ENCODE results near the gene LTBP1.
"Not testable (repeated sequence)": the region's sequence is repeated elsewhere in the genome, so short reads cannot be mapped to it uniquely, and the experiment has no call there.

The LTBP1 gene

DNA sequence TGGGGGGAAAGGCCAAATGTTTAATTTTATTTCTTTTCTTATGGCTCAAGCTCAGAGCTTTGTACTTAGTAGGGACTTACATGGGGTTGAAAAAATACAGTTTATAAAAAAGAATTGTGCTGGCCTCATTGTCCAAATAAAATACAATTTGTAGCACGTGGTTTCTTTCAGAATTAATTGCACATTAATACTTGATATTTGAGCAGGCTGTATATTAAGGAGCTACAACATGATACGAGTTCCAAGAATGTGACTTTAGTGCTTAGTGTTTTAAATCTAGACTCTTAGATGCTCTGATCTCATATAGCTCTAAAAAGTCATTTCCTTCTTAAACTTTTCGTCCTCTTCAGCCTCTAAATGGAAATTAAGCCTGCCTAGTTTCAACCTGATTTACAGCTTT, 483.3 kb downstream of the LTBP1 start:
- DNase-seq (ENCODE audit: low spot score), result no peak

DNA sequence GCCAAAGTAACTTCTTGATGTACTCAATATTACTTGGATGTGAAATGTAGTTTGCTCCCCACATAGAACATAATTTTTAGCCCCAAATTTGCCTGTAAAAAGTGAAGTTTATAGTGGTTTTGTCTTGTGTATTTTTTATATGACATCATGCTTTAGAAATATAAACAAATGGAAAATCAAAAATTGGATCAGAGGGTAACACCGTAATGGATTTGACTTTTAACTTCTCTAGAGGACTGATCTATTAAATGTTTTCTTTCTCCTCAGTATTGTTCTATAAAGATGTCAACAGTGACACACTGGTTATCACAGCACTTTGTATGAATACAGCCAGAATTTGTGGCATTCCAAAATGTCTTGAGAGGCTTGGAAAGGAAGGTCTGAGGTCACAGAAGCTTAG, 484.1 kb downstream of the LTBP1 start:
- no peak for DNase-seq (ENCODE audit: low spot score)

DNA sequence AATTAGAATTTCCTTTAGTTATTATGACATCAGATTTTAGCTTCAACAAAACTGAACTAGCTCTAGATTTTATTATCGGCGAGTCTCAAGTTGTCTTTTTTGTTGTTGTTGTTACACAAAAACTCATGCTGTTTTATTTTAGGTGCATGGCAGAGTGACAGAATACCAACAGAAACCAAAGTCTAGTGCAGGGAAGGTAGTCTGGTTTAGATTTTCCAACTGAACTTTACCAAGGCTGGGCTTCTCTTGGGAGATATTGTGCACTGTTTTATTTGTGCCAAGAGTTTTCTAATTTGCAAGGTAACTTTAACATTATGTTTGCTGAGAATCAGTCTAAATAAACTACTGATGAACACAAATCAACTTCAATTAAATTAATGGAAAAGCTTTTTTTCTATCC, 486.1 kb downstream of the LTBP1 start:
- DNase-seq (ENCODE audit: low spot score), result no peak

DNA sequence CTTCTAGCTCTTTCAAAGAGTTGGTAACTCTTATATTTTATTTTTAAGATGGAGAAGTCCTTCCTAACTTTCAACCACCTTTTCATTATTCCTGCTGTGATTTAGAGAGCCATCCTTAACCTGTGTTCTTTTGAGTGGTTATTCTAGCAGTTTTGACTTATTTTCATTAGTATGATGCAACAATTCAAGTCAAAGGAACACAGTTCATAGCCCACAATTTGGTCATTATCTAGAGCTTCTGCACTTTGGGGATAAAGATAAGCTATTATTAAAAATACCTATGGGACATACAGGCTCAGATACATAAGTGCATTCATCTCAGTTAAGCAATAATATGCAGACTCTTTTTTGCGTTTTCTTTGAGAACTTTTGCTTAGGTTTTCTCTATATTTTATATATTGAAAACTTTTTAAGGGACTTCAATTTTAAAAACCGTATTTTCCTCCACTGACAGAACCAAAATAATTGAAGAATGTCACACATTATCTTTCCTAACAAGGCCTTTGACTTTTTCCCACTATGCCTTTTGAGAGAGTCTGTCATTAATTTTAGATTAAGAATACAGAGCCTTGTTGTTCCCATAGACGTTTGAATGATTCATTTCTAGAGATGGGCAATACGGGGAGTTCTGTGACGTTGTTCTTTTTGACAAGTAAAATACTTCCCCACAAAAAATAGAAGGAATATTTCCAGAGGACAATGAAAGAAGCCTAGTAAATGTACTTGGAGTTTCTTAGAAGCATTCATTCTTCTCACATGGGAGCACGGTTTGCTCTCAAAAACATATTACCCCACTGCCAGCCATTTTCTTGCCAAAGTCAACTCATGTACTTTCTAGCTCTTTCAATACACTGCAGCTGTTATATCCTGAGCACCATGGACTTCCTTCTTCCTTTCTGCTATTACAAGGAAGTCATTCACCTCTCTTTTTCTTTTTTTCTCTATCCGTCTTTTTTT, 486.8 kb downstream of the LTBP1 start:
- no peak for DNase-seq (ENCODE audit: low spot score)

GRCh38 chr2:33435518-33435917, 488.8 kb downstream of the LTBP1 start:
- DNase-seq (ENCODE audit: low spot score), result no peak

DNA sequence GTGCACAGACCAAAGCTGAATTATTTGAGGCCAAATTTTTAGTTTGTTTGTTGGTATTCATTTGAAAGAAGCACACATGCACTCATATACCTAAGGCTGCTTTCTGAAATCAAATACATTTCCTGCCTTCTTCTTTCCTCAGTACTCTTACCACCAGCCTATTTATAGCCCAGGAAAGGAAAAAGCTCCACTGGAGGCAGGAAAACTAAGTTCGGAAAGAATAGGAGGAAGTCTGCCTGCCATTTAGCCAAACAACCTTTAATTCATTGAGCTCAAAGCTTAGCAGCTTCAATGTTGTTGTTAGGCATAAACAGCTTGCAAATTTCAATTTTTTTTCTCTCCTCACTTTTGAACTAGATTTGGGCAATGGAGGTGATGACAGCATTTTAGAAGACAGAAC, 489.3 kb downstream of the LTBP1 start:
- no peak for DNase-seq (ENCODE audit: low spot score)

- no peak for DNase-seq (ENCODE audit: low spot score)
Observed at GRCh38 chr2:33437297-33437696, 490.5 kb downstream of the LTBP1 start.

GRCh38 chr2:33437815-33438214, 491.1 kb downstream of the LTBP1 start:
- no peak for DNase-seq (ENCODE audit: low spot score)

DNA sequence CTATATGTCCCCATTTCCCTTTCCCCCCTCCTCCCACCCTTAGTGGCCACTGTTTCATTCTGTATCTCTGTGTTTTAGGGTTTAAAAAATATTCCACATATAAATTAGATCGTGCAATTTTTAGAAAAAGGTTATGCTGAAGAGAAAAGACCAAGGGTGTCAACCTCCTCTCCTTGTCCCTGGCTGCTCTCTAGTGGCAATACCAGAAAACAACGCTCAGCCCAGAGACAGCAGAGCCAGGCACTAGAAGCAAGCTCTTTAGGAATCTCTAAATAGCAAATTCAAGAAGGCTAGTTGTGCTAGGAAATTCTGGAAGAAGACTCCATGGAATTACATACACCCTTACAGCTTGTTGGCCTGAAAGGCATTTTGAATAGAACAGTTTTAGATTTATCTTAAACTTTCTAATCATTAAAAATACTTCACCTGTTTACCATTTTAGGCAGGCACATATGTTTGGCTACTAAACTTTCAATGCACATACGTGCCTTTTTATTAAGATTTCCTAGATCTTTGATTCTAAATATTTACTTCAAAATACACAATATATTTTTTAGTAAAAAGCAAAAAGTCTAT, 494.6 kb downstream of the LTBP1 start:
- DNase-seq (ENCODE audit: low spot score), result peak; percentile 70

- DNase-seq (ENCODE audit: low spot score), result not testable (repeated sequence)
Observed at GRCh38 chr2:33442052-33442451, 495.3 kb downstream of the LTBP1 start.

GRCh38 chr2:33442528-33443079, 495.9 kb downstream of the LTBP1 start:
- DNase-seq (ENCODE audit: low spot score), result no peak

GRCh38 chr2:33443274-33443829, 496.6 kb downstream of the LTBP1 start:
- DNase-seq (ENCODE audit: low spot score), result no peak

GRCh38 chr2:33444967-33445366, 498.2 kb downstream of the LTBP1 start:
- no peak for DNase-seq (ENCODE audit: low spot score)

DNA sequence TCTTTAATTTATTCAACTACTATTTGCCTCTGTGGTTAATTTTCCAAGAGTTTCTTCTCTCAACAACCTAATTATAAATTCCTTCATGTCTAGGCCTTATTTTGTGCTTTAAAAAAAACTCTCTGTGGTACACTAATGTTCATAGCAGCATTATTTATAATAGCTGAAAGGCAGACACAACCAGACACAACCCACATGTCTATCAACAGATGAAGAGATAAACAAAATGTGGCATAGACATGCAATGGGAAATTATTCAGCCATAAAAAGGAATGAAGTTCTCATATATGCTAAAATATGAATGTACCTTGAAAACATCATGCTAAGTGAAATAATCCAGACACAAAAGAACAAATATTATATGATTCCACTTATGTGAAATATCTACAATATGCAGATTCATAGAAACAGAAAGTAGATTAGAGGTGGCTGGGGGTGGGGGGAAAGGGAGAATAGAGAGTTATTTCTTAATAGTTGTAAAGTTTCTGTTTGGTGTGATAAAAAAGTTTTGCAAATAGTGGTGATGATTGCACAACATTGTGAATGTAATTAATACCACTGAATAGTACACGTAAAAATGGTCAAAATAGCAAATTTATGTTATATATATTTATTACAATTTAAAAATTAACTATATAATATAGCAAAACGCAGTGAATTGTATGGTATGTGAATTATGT, 501.6 kb downstream of the LTBP1 start:
- DNase-seq (ENCODE audit: low spot score), result no peak
